HCT116 (cell line): ENCODE data around the gene HIVEP2.

ENCODE experiments used
- SIN3A ChIP-seq: IDR thresholded peaks from 2 replicates; pipeline ENCODE4 v1.6.1; 2012; ENCODE audit warnings: low read depth
- ZNF274 ChIP-seq: fragments of 200-500 bp; sonication (Bioruptor generic); IDR thresholded peaks from 2 replicates; pipeline ENCODE4 v1.6.1; 2014; ENCODE audit warnings: mild to moderate bottlenecking, low read depth, low read length, inconsistent platforms
- TF ChIP-seq, protein P1 (sequence below), 3 experiments: fragments of 200-600 bp in 1 of 3; sonication (generic) in 1 of 3; IDR thresholded peaks in 2 of 3; conservative IDR thresholded peaks in 1 of 3; 2 replicates each; pipeline ENCODE4 v1.5.1; 2012 to 2017; ENCODE audit warnings: low read depth in 2 of 3, low read length in 2 of 3, antibody characterized with exemption in 1 of 3, borderline replicate concordance in 1 of 3, control low read depth in 1 of 3, mild to moderate bottlenecking in 1 of 3, mixed read lengths in 1 of 3, mixed run types in 1 of 3, moderate library complexity in 1 of 3; ENCODE audit not compliant: insufficient read depth in 1 of 3

DNA sequence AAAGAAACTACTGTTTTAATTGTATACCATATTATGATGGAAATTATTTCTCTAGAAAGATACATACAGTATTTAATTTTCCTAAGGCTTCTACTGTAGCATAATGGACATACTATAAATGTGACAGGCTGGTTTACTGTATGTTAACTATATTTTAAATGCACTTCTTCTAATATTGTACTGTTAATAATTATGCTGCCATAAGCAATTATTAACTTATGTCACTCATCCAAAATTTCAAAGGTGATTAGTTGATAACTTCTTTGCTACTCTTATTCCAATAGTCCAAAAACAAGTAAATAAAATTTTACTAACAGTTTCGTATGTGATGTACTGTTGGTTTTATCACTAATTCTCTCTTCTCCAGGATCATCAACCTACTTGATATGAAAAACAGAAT is 28.1 kb downstream of the HIVEP2 start:
- no peak for TF ChIP-seq ZNF274
- no peak for TF ChIP-seq SIN3A
- TF ChIP-seq, protein P1, sequence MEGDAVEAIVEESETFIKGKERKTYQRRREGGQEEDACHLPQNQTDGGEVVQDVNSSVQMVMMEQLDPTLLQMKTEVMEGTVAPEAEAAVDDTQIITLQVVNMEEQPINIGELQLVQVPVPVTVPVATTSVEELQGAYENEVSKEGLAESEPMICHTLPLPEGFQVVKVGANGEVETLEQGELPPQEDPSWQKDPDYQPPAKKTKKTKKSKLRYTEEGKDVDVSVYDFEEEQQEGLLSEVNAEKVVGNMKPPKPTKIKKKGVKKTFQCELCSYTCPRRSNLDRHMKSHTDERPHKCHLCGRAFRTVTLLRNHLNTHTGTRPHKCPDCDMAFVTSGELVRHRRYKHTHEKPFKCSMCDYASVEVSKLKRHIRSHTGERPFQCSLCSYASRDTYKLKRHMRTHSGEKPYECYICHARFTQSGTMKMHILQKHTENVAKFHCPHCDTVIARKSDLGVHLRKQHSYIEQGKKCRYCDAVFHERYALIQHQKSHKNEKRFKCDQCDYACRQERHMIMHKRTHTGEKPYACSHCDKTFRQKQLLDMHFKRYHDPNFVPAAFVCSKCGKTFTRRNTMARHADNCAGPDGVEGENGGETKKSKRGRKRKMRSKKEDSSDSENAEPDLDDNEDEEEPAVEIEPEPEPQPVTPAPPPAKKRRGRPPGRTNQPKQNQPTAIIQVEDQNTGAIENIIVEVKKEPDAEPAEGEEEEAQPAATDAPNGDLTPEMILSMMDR (IDR thresholded peaks at IDR 0.05 in 2 of 3, conservative IDR thresholded peaks at IDR 0.05 in 1 of 3; ENCODE audit: borderline replicate concordance in 1 of 3, insufficient read depth in 1 of 3, low read depth in 2 of 3, low read length in 2 of 3) = no peak
